GM20000 (cell line): Measurements from ENCODE around the gene SPNS2.
A peak's percentile ranks its signal among the peaks of the same experiment; 100 is the strongest.

ENCODE experiments used
- DNase-seq: peaks from one replicate; pipeline ENCODE4 v3.0.0; 2012; ENCODE audit warnings: low spot score
- CTCF ChIP-seq: IDR thresholded peaks from 2 replicates; pipeline ENCODE4 v1.5.1; 2012; ENCODE audit warnings: mild to moderate bottlenecking, control low read depth; ENCODE audit errors: extremely low read depth, missing control alignments

The SPNS2 gene

GRCh38 chr17:4498461-4499397, at the start of gene SPNS2:
TSS of gene SPNS2 (plus strand) at chr17:4498881. CDS start at chr17:4499048, 167 bp downstream.
- TF ChIP-seq CTCF: no peak
- DNase-seq: peak; percentile 94

GRCh38 chr17:4449736-4450135, 48.9 kb upstream of the SPNS2 start:
- DNase-seq: no peak
- no peak for TF ChIP-seq CTCF

GRCh38 chr17:4450710-4451316, 47.9 kb upstream of the SPNS2 start:
- no peak for TF ChIP-seq CTCF
- DNase-seq: no peak

GRCh38 chr17:4453812-4454591, 44.7 kb upstream of the SPNS2 start:
- DNase-seq: no peak
- TF ChIP-seq CTCF: no peak

GRCh38 chr17:4460661-4461060, 38.0 kb upstream of the SPNS2 start:
- TF ChIP-seq CTCF: no peak
- no peak for DNase-seq

- no peak for TF ChIP-seq CTCF
- DNase-seq: no peak
Observed at GRCh38 chr17:4463818-4464476, 34.7 kb upstream of the SPNS2 start.

GRCh38 chr17:4465786-4466185, 32.9 kb upstream of the SPNS2 start:
- no peak for DNase-seq
- TF ChIP-seq CTCF: no peak
